Transverse colon (tissue), 4 donors: Measurements from ENCODE around the gene BTN3A1. TPM values are rescaled to one million over a fixed set of nuclear protein-coding genes. Genes with fewer than 3 reads are reported as not detected.
A peak's percentile ranks its signal among the peaks of the same experiment; 100 is the strongest.
"Not testable (repeated sequence)": the region's sequence is repeated elsewhere in the genome, so short reads cannot be mapped to it uniquely, and the experiment has no call there.

Experiments
- DNase-seq: peaks from one replicate; pipeline ENCODE4 v3.0.0-alpha.2; 2019
- H3K27ac ChIP-seq, 4 donors: fragments of 200-600 bp; sonication (generic); 2 replicates each; pipeline ENCODE4 v1.5.1; 2016 to 2018; ENCODE audit warnings: inconsistent platforms in 4 of 4
- H3K27me3 ChIP-seq: fragments of 200-600 bp; sonication (generic); 2 replicates; pipeline ENCODE4 v1.5.1; 2017; ENCODE audit warnings: inconsistent platforms
- H3K36me3 ChIP-seq, 4 donors: fragments of 200-600 bp; sonication (generic); 2 replicates each; pipeline ENCODE4 v1.5.1; 2017 to 2019; ENCODE audit warnings: inconsistent platforms in 4 of 4
- H3K4me1 ChIP-seq, 4 donors: fragments of 200-600 bp; sonication (generic); 2 replicates each; pipeline ENCODE4 v1.5.1; 2017 to 2020; ENCODE audit warnings: inconsistent platforms in 4 of 4
- H3K4me3 ChIP-seq, 4 donors: fragments of 200-600 bp; sonication (generic); 1 replicate in 1 of 4; 2 replicates in 3 of 4; pipeline versions ENCODE4 v1.5.1 to v1.6.1; 2017 to 2019; ENCODE audit warnings: inconsistent platforms in 4 of 4
- H3K9me3 ChIP-seq, 2 donors: fragments of 200-600 bp; sonication (generic); 2 replicates each; pipeline ENCODE4 v1.5.1; 2017 to 2019; ENCODE audit warnings: inconsistent platforms in 2 of 2
- CTCF ChIP-seq, 5 experiments: fragments of 200-600 bp in 3 of 5; fragments of 450-650 bp in 2 of 5; sonication (generic) in 3 of 5; IDR thresholded peaks; 1 replicate in 2 of 5; 2 replicates in 3 of 5; pipeline ENCODE4 v1.5.1; 2016 to 2017; ENCODE audit warnings: antibody characterized with exemption in 5 of 5, inconsistent platforms in 3 of 5, mild to moderate bottlenecking in 2 of 5, moderate library complexity in 1 of 5
- EP300 ChIP-seq: sonication (generic); formaldehyde crosslinking; IDR thresholded peaks from one replicate; pipeline ENCODE4 v1.6.1; 2017; ENCODE audit warnings: antibody characterized with exemption, low read depth
- POLR2A ChIP-seq: fragments of 450-650 bp; IDR thresholded peaks from one replicate; pipeline ENCODE4 v1.6.1; 2016; ENCODE audit warnings: antibody characterized with exemption, mild to moderate bottlenecking, moderate library complexity
- POLR2AphosphoS5 ChIP-seq, 3 donors: sonication (generic); formaldehyde crosslinking; IDR thresholded peaks; one replicate each; pipeline ENCODE4 v1.6.1; 2016; ENCODE audit warnings: antibody characterized with exemption in 3 of 3
- WGBS, 2 donors: methylation state at CpG; one replicate each; pipeline ENCODE4 v1.1.5; 2018; ENCODE audit warnings: low coverage in 1 of 2; 5-methylcytosine and 5-hydroxymethylcytosine counted together
- in situ Hi-C, 4 donors: fragments of 200-750 bp; cut with MboI; loops; one replicate each; pipeline versions ENCODE4 v1.15.0 to v1.15.1; 2017; ENCODE audit warnings: low sequenced_read_pairs in 3 of 4, low pct_ligation_motif_present in 1 of 4, low pct_unique_long_range_greater_than_20kb in 1 of 4
- intact Hi-C: fragments of 100-400 bp; cut with DNase I; formaldehyde crosslinking; loops from one replicate; pipeline ENCODE4 v1.15.1; 2023; ENCODE audit warnings: low total_unique reads
- total RNA-seq, 4 donors: library from RNA; depleted of rRNA; stranded (reverse); fragments of >200 nt; gene quantifications; one replicate each; pipeline ENCODE4 v1.1.0, GENCODE V29; 2016

BTN3A1 gene
- total RNA-seq, 4 donors from 2014 or later = 15.7 to 43.2 (median 20.4) TPM

GRCh38 chr6:26415791-26416190, 13.7 kb downstream of the BTN3A1 start:
- H3K4me1 ChIP-seq = peaks cover 0 to 5% (median 3%) of the 10 kb centered on the region in 4 donors
- H3K27me3 ChIP-seq = no peaks in the 10 kb centered on the region
- WGBS, 2 donors = 74 to 94% methylated on average over 2 of the region's 2 CpGs
- H3K4me3 ChIP-seq = no peak overlapping the region
- in situ Hi-C loops (no loop called here), intact Hi-C loops (no loop called here)
- peaks cover 0 to 10% (median 1%) of the 10 kb centered on the region in 4 donors for H3K36me3 ChIP-seq
- DNase-seq = no peak
- no peaks in the 10 kb centered on the region for H3K9me3 ChIP-seq
- TF ChIP-seq EP300 (no peak), POLR2AphosphoS5 (IDR thresholded peaks at IDR 0.05) (no peak), CTCF (IDR thresholded peaks at IDR 0.05) (no peak), POLR2A (no peak)
- no peak overlapping the region for H3K27ac ChIP-seq

- H3K27ac ChIP-seq = no peak overlapping the region
Measured at GRCh38 chr6:26416288-26416687, 14.2 kb downstream of the BTN3A1 start.

GRCh38 chr6:26418077-26418476, 16.0 kb downstream of the BTN3A1 start:
- WGBS, 2 donors = 100% methylated on average over 2 of the region's 2 CpGs; no CpG with 5 or more reads in 1 of the 2 donors
- H3K36me3 ChIP-seq, intact Hi-C loops, H3K4me3 ChIP-seq, in situ Hi-C loops, H3K9me3 ChIP-seq, H3K27me3 ChIP-seq, H3K27ac ChIP-seq, DNase-seq: not testable (repeated sequence)
- peaks cover 4 to 11% (median 7%) of the 10 kb centered on the region in 4 donors for H3K4me1 ChIP-seq

More at GRCh38 chr6:26416288-26416687, 14.2 kb downstream of the BTN3A1 start:
- no peak for DNase-seq
- Histone ChIP-seq H3K27me3 (no peaks in the 10 kb centered on the region), H3K4me1 (peaks cover 0 to 8% (median 5%) of the 10 kb centered on the region in 4 donors), H3K9me3 (no peaks in the 10 kb centered on the region), H3K36me3 (peaks cover 0 to 5% (median 0%) of the 10 kb centered on the region in 4 donors), H3K4me3 (no peak overlapping the region)
- 97% methylated on average over 1 of the region's 1 CpG; no CpG with 5 or more reads in 1 of the 2 donors for WGBS, 2 donors
- TF ChIP-seq EP300 (no peak), POLR2AphosphoS5 (IDR thresholded peaks at IDR 0.05) (no peak), POLR2A (no peak), CTCF (IDR thresholded peaks at IDR 0.05) (no peak)
- in situ Hi-C loops = no loop called here
- intact Hi-C loops = no loop called here

GRCh38 chr6:26418795-26419194, 16.7 kb downstream of the BTN3A1 start:
- DNase-seq, H3K4me3 ChIP-seq, intact Hi-C loops, H3K27me3 ChIP-seq, in situ Hi-C loops, H3K9me3 ChIP-seq, H3K27ac ChIP-seq, H3K36me3 ChIP-seq: not testable (repeated sequence)
- H3K4me1 ChIP-seq = peaks cover 4 to 11% (median 7%) of the 10 kb centered on the region in 4 donors
- WGBS, 2 donors = 99 to 100% methylated on average over 2 to 3 of the region's 3 CpGs

- WGBS, 2 donors = 43 to 51% methylated on average over 2 to 4 of the region's 4 CpGs
- in situ Hi-C loops (no loop called here), intact Hi-C loops (no loop called here)
- H3K9me3 ChIP-seq = no peaks in the 10 kb centered on the region
- H3K27me3 ChIP-seq = no peaks in the 10 kb centered on the region
- DNase-seq = peak; percentile 25
- TF ChIP-seq POLR2A (no peak), CTCF (IDR thresholded peaks at IDR 0.05) (peak in 4 of 5 experiments; percentile 11 to 37 (median 28)), EP300 (no peak), POLR2AphosphoS5 (IDR thresholded peaks at IDR 0.05) (no peak)
- H3K27ac ChIP-seq = peak overlapping the region; percentile 89 to 94 (median 93)
- H3K36me3 ChIP-seq = no peaks in the 10 kb centered on the region
- H3K4me3 ChIP-seq = peak overlapping the region in 3 of 4 donors; percentile 66 to 99 (median 93)
- peaks cover 4 to 20% (median 8%) of the 10 kb centered on the region in 4 donors for H3K4me1 ChIP-seq
Measured at GRCh38 chr6:26420688-26421171, 18.7 kb downstream of the BTN3A1 start.
